ENCODE results near the gene LCE5A. TPM values are rescaled to one million over a fixed set of nuclear protein-coding genes. Genes with fewer than 3 reads are reported as not detected.

Gene LCE5A
- total and polyA plus RNA-seq, 3 donors from 2014 or later: 0.37 to 0.44 TPM; not detected in 1

GRCh38 chr1:152506899-152507498 is 3.6 kb upstream of the LCE5A start:
- TF ChIP-seq POLR2A (IDR thresholded peaks at IDR 0.05) (no peak), CTCF (IDR thresholded peaks at IDR 0.05) (no peak)
- intact Hi-C loops (cut with DNase I; ENCODE audit: low total_unique reads): no loop called here
- H3K27me3 ChIP-seq: no peaks in the 10 kb centered on the region
- no peak overlapping the region for H3K27ac ChIP-seq
- 63% methylated on average over 1 of the region's 1 CpG for WGBS, 2 donors
- no peaks in the 10 kb centered on the region for H3K36me3 ChIP-seq (ENCODE audit: low read depth, missing control alignments)
- no peaks in the 10 kb centered on the region for H3K4me1 ChIP-seq
- no peak overlapping the region for H3K4me3 ChIP-seq
- no peak for DNase-seq
- H3K9me3 ChIP-seq: no peaks in the 10 kb centered on the region

DNA sequence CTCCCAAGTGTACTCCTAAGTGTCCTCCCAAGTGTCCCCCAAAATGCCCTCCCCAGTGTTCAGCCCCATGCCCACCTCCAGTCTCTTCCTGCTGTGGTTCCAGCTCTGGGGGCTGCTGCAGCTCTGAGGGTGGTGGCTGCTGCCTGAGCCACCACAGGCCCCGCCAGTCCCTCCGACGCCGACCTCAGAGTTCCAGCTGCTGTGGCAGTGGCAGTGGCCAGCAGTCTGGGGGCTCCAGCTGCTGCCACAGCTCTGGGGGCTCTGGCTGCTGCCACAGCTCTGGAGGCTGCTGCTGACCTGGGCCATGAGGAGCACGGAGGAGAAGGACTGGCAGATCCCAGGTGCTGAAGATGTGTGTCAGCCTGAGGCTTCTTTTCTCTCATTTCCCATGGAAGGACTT is 993 bp downstream of the LCE5A start:
- Histone ChIP-seq H3K4me3 (no peak overlapping the region), H3K4me1 (peaks cover 4% of the 10 kb centered on the region), H3K9me3 (no peaks in the 10 kb centered on the region), H3K27me3 (no peaks in the 10 kb centered on the region), H3K36me3 (ENCODE audit: low read depth, missing control alignments) (no peaks in the 10 kb centered on the region), H3K27ac (no peak overlapping the region)
- DNase-seq: no peak
- 91 to 100% methylated on average over 3 to 5 of the region's 5 CpGs for whole genome bisulfite sequencing, 2 donors
- TF ChIP-seq POLR2A (IDR thresholded peaks at IDR 0.05): no peak
- TF ChIP-seq CTCF (IDR thresholded peaks at IDR 0.05): no peak
- intact Hi-C loops (cut with DNase I; ENCODE audit: low total_unique reads): no loop called here

DNA sequence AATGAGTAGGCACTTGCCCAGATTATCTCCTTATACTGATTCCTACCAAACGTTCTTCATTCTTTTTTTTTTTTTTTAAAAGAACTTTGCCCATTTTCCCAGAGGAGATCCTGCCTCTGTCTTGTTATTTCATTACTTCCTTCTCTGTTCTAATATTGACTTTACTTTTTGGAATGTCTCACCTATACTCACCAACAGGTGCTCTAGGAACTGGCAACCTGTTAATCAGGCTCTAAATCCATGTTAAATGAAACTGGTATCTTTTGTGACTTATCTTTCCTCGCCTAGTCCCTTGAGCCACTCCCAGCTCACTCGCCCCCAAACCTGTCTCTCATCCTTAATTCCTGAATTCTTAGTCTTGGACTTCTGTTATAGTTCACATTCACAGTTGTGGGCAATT is 2.5 kb downstream of the LCE5A start:
- Histone ChIP-seq H3K4me1 (peaks cover 4% of the 10 kb centered on the region), H3K9me3 (no peaks in the 10 kb centered on the region), H3K4me3 (no peak overlapping the region), H3K27ac (no peak overlapping the region), H3K36me3 (ENCODE audit: low read depth, missing control alignments) (no peaks in the 10 kb centered on the region), H3K27me3 (no peaks in the 10 kb centered on the region)
- no peak for DNase-seq
- intact Hi-C loops (cut with DNase I; ENCODE audit: low total_unique reads): no loop called here
- TF ChIP-seq CTCF (IDR thresholded peaks at IDR 0.05): no peak
- TF ChIP-seq POLR2A (IDR thresholded peaks at IDR 0.05): no peak
- 68 to 79% methylated on average over 3 of the region's 3 CpGs for WGBS, 2 donors

DNA sequence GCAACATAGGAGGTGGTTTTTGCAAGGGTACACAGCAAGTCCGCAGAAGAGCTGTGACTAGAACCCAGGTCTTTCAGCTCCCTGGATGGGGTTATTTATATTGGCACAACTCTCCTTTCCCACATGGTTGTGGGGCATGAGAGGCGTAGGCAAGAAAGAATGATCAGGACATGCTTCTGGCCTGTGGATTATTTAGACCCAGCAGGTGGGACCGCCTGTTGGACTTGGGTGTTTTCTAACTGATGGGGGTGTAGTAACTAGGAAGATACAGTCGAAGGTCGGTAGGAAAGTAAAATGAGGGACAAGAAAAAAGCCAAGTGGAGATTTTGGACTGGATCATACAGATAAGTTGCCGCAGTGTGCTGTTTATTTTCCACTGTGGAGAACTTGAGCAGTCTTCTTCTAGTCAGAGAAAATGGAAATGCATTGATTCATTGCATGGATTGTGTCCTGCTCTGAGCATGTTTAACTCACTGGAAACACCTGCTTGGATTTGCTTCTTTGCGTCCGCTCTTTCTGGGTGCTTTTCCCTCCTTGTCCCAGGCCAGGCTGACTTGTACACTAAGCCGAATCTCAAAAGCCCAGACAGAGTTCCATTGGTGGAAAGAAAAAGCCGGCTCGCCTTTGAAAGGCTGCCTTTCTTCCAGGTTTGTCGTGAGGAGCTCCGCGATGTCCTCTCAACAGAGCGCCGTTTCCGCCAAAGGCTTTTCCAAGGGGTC is 4.3 kb downstream of the LCE5A start:
- intact Hi-C loops (cut with DNase I; ENCODE audit: low total_unique reads): no loop called here
- DNase-seq: no peak
- peaks cover 4% of the 10 kb centered on the region for H3K4me1 ChIP-seq
- no peak for TF ChIP-seq CTCF (IDR thresholded peaks at IDR 0.05)
- no peak for TF ChIP-seq POLR2A (IDR thresholded peaks at IDR 0.05)
- 24 to 29% methylated on average over 11 to 16 of the region's 17 CpGs for WGBS, 2 donors
- no peaks in the 10 kb centered on the region for H3K36me3 ChIP-seq (ENCODE audit: low read depth, missing control alignments)
- no peak overlapping the region for H3K27ac ChIP-seq
- no peaks in the 10 kb centered on the region for H3K27me3 ChIP-seq
- H3K9me3 ChIP-seq: no peaks in the 10 kb centered on the region
- H3K4me3 ChIP-seq: peak overlapping the region; percentile 9 to 49

DNA sequence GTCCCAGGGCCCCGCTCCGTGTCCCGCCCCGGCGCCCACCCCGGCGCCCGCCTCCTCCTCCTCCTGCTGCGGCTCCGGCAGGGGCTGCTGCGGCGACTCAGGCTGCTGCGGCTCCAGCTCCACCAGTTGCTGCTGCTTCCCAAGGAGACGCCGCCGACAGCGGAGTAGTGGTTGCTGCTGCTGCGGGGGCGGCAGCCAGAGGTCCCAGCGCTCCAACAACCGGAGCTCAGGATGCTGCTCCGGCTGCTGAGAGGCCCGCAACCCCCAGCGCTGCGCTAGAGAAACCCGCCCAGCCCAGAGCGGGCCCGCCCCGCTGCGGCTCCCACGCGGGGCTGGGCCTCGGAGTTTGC is 4.8 kb downstream of the LCE5A start:
- no peaks in the 10 kb centered on the region for H3K9me3 ChIP-seq
- 1% methylated on average over 33 of the region's 33 CpGs; no CpG with 5 or more reads in 1 of the 2 donors for WGBS, 2 donors
- no peak for DNase-seq
- H3K4me1 ChIP-seq: peaks cover 4% of the 10 kb centered on the region
- intact Hi-C loops (cut with DNase I; ENCODE audit: low total_unique reads): no loop called here
- no peaks in the 10 kb centered on the region for H3K36me3 ChIP-seq (ENCODE audit: low read depth, missing control alignments)
- no peaks in the 10 kb centered on the region for H3K27me3 ChIP-seq
- H3K27ac ChIP-seq: no peak overlapping the region
- TF ChIP-seq CTCF (IDR thresholded peaks at IDR 0.05) (no peak), POLR2A (IDR thresholded peaks at IDR 0.05) (no peak)
- H3K4me3 ChIP-seq: peak overlapping the region; percentile 9 to 49

Data from testis (tissue), 3 donors.